T-cell (primary cell): Measurements from ENCODE around the gene GATAD2A. TPM values are rescaled to one million over a fixed set of nuclear protein-coding genes. Genes with fewer than 3 reads are reported as not detected.

Experiments
- ATAC-seq, 4 experiments: fragments of 200-7000 bp in 3 of 4; fragments of 150-1000 bp in 1 of 4; cut with Tn5 transposase; replicated peaks in 1 of 4; 1 replicate in 3 of 4; 2 replicates in 1 of 4; pipeline ENCODE4 v1.10.0; 2021; ENCODE audit warnings: moderate library complexity in 3 of 4, mild to moderate bottlenecking in 2 of 4, moderate number of reproducible peaks in 1 of 4
- CTCF ChIA-PET, 2 donors: fragments of 300-600 bp; sonication (Branson Sonifier 250); formaldehyde crosslinking; loops; one replicate each; lab custom pipeline; 2022; ENCODE audit warnings: antibody characterized with exemption in 2 of 2; lab: Charles Lee
- POLR2A ChIA-PET, 2 donors: fragments of 300-600 bp; sonication (Branson Sonifier 250); formaldehyde crosslinking; loops; one replicate each; lab custom pipeline; 2022; ENCODE audit warnings: antibody characterized with exemption in 2 of 2; lab: Charles Lee
- DNase-seq, 35 experiments: peaks; one replicate each; pipeline versions ENCODE4 v3.0.0 to v3.0.0-alpha.2; 2013 to 2023
- H3K27ac ChIP-seq: one replicate; pipeline ENCODE4 v1.5.1; 2013; ENCODE audit warnings: low read length
- H3K27me3 ChIP-seq, 2 experiments: replicated peaks in 1 of 2; 1 replicate in 1 of 2; 2 replicates in 1 of 2; pipeline versions ENCODE4 v1.6.1 to v1.7.0; 2013; ENCODE audit warnings: low read length in 1 of 2, mixed read lengths in 1 of 2; ENCODE audit not compliant: control insufficient read depth in 2 of 2, insufficient read depth in 2 of 2; ENCODE audit errors: extremely low read depth in 1 of 2
- H3K36me3 ChIP-seq, 2 donors: 1 replicate in 1 of 2; 2 replicates in 1 of 2; pipeline versions ENCODE4 v1.6.1 to v1.7.0; 2013; ENCODE audit warnings: low read length in 1 of 2; ENCODE audit not compliant: control insufficient read depth in 2 of 2, insufficient read depth in 1 of 2; ENCODE audit errors: extremely low read depth in 1 of 2
- H3K4me1 ChIP-seq, 2 experiments: 1 replicate in 1 of 2; 2 replicates in 1 of 2; pipeline versions ENCODE4 v1.6.1 to v1.7.0; 2013; ENCODE audit warnings: low read length in 2 of 2, mixed read lengths in 1 of 2; ENCODE audit not compliant: insufficient read depth in 2 of 2, control insufficient read depth in 1 of 2; ENCODE audit errors: extremely low read depth in 1 of 2
- H3K4me3 ChIP-seq, 2 donors: 1 replicate in 1 of 2; 2 replicates in 1 of 2; pipeline versions ENCODE4 v1.5.1 to v1.7.0; 2013; ENCODE audit warnings: mild to moderate bottlenecking in 2 of 2, low read length in 1 of 2, moderate library complexity in 1 of 2; ENCODE audit not compliant: control insufficient read depth in 1 of 2; ENCODE audit errors: extremely low read depth in 1 of 2
- H3K9me3 ChIP-seq: 2 replicates; pipeline ENCODE4 v1.7.0; 2013
- H3K27ac Mint-ChIP-seq, 2 donors: one replicate each; pipeline ENCODE4 v1.8.0; 2020 to 2021; ENCODE audit warnings: mild to moderate bottlenecking in 2 of 2, mixed read lengths in 2 of 2
- H3K27me3 Mint-ChIP-seq, 2 donors: one replicate each; pipeline ENCODE4 v1.8.0; 2021 to 2022; ENCODE audit warnings: mixed read lengths in 2 of 2
- H3K36me3 Mint-ChIP-seq: one replicate; pipeline ENCODE4 v1.8.0; 2021; ENCODE audit warnings: mixed read lengths
- H3K4me1 Mint-ChIP-seq, 3 donors: one replicate each; pipeline ENCODE4 v1.8.0; 2020 to 2022; ENCODE audit warnings: mixed read lengths in 3 of 3, mild to moderate bottlenecking in 1 of 3
- H3K4me3 Mint-ChIP-seq, 3 donors: one replicate each; pipeline ENCODE4 v1.8.0; 2020 to 2022; ENCODE audit warnings: mild to moderate bottlenecking in 3 of 3, mixed read lengths in 3 of 3, moderate library complexity in 3 of 3
- H3K9me3 Mint-ChIP-seq, 3 donors: one replicate each; pipeline ENCODE4 v1.8.0; 2020 to 2022; ENCODE audit warnings: mixed read lengths in 3 of 3
- WGBS: methylation state at CpG from one replicate; pipeline ENCODE4 v1.1.5; 2013; ENCODE audit warnings: missing lambda C conversion rate; ENCODE audit not compliant: insufficient coverage; 5-methylcytosine and 5-hydroxymethylcytosine counted together
- total RNA-seq, 35 experiments: library from RNA in 6 of 35; stranded (reverse) in 6 of 35; fragments of 120-200 nt in 1 of 35; gene quantifications; one replicate each; pipeline versions ENCODE4 v1.2.1 to v1.2.4 and lab custom pipeline; 2013 to 2026

The GATAD2A gene
- total RNA-seq, 5 donors from 2014 or later (not counting 1 experiment from before 2014, with no cell fraction given): 114 to 144 (median 133) TPM

- Histone ChIP-seq H3K27ac (peak overlapping the region; percentile 98), H3K36me3 (peaks cover 0 to 26% of the 10 kb centered on the region in 2 donors), H3K9me3 (no peaks in the 10 kb centered on the region), H3K4me3 (no peak overlapping the region), H3K27me3 (no peaks in the 10 kb centered on the region), H3K4me1 (peaks cover 32 to 80% of the 10 kb centered on the region in 2 experiments)
- no peak for DNase-seq
- Mint-ChIP-seq H3K27me3 (no peaks in the 10 kb centered on the region), H3K4me3 (peak overlapping the region in 1 of 3 donors; percentile 79), H3K27ac (peak overlapping the region; percentile 95 to 99), H3K36me3 (peaks cover 8% of the 10 kb centered on the region), H3K4me1 (peaks cover 60 to 72% (median 66%) of the 10 kb centered on the region in 3 donors), H3K9me3 (no peaks in the 10 kb centered on the region)
- 86% methylated on average over 12 of the region's 15 CpGs for WGBS
- ChIA-PET CTCF (interaction anchor here in 1 of 2 donors (0.6 kb wide), 1 partner anchor 125 kb away, joined by 4 read pairs; no protein-coding TSS in a partner anchor), POLR2A (no interaction called here)
- ATAC-seq: no peak
Observed at GRCh38 chr19:19486343-19487076, 81.0 kb downstream of the GATAD2A start.

- H3K4me3 ChIP-seq: no peak overlapping the region
- H3K4me1 ChIP-seq: peaks cover 32 to 75% of the 10 kb centered on the region in 2 experiments
- DNase-seq (no peak), ATAC-seq (no peak)
- H3K27ac Mint-ChIP-seq: peak overlapping the region; percentile 95 to 99
- H3K9me3 ChIP-seq: no peaks in the 10 kb centered on the region
- H3K4me3 Mint-ChIP-seq: peak overlapping the region in 1 of 3 donors; percentile 79
- H3K36me3 Mint-ChIP-seq: peaks cover 8% of the 10 kb centered on the region
- H3K27me3 Mint-ChIP-seq: no peaks in the 10 kb centered on the region
- H3K9me3 Mint-ChIP-seq: no peaks in the 10 kb centered on the region
- ChIA-PET POLR2A (interaction anchor here in 1 of 2 donors (0.6 kb wide), 1 partner anchor 156 kb away, joined by 4 read pairs; the partner anchor contains the start of gene GMIP), CTCF (interaction anchor here (0.5 to 4.4 kb wide), 5 partner anchors 102 to 126 kb away, joined by 3 to 64 read pairs (median 4); no protein-coding TSS in a partner anchor)
- WGBS: 90% methylated on average over 8 of the region's 9 CpGs
- peaks cover 60 to 70% (median 64%) of the 10 kb centered on the region in 3 donors for H3K4me1 Mint-ChIP-seq
- H3K36me3 ChIP-seq: peaks cover 0 to 31% of the 10 kb centered on the region in 2 donors
- H3K27ac ChIP-seq: peak overlapping the region; percentile 98
- no peaks in the 10 kb centered on the region for H3K27me3 ChIP-seq
Observed at GRCh38 chr19:19487077-19487949, 81.8 kb downstream of the GATAD2A start.

GRCh38 chr19:19487950-19488874 is 82.7 kb downstream of the GATAD2A start:
- Histone ChIP-seq H3K9me3 (no peaks in the 10 kb centered on the region), H3K27me3 (no peaks in the 10 kb centered on the region), H3K4me1 (peaks cover 32 to 71% of the 10 kb centered on the region in 2 experiments), H3K4me3 (peak overlapping the region; percentile 26 to 44), H3K27ac (peak overlapping the region; percentile 98), H3K36me3 (peaks cover 3 to 34% of the 10 kb centered on the region in 2 donors)
- WGBS: 95% methylated on average over 12 of the region's 20 CpGs
- ChIA-PET POLR2A (interaction anchor here (0.6 to 2.4 kb wide), 4 partner anchors 36 to 156 kb away, joined by 3 to 8 read pairs (median 4); partner anchors contain the start of gene GMIP (in 1 of the 2)), CTCF (interaction anchor here (0.5 to 4.4 kb wide), 10 partner anchors 81 to 163 kb away, joined by 3 to 64 read pairs (median 4); partner anchors contain the start of gene GATAD2A (in 1 of the 2))
- Mint-ChIP-seq H3K27ac (peak overlapping the region; percentile 95 to 99), H3K9me3 (no peaks in the 10 kb centered on the region), H3K4me3 (peak overlapping the region; percentile 54 to 79 (median 64)), H3K27me3 (no peaks in the 10 kb centered on the region), H3K36me3 (peaks cover 2% of the 10 kb centered on the region), H3K4me1 (peaks cover 58 to 63% (median 60%) of the 10 kb centered on the region in 3 donors)
- no peak for DNase-seq
- no peak for ATAC-seq

GRCh38 chr19:19488875-19489690 is 83.6 kb downstream of the GATAD2A start:
- no peaks in the 10 kb centered on the region for H3K9me3 ChIP-seq
- peaks cover 3% of the 10 kb centered on the region for H3K36me3 Mint-ChIP-seq
- H3K27me3 Mint-ChIP-seq: no peaks in the 10 kb centered on the region
- H3K27ac Mint-ChIP-seq: peak overlapping the region; percentile 95 to 99
- peaks cover 32 to 70% of the 10 kb centered on the region in 2 experiments for H3K4me1 ChIP-seq
- peak; percentile 75 to 97 (median 94) for DNase-seq
- no peaks in the 10 kb centered on the region for H3K9me3 Mint-ChIP-seq
- peak overlapping the region; percentile 26 to 44 for H3K4me3 ChIP-seq
- peak overlapping the region; percentile 54 to 79 (median 64) for H3K4me3 Mint-ChIP-seq
- H3K27ac ChIP-seq: peak overlapping the region; percentile 98
- ChIA-PET POLR2A (interaction anchor here in 1 of 2 donors (0.5 to 2.4 kb wide), 4 partner anchors 36 to 549 kb away, joined by 3 to 8 read pairs (median 4); no protein-coding TSS in a partner anchor), CTCF (interaction anchor here (0.6 to 4.4 kb wide), 13 partner anchors 30 to 333 kb away, joined by 3 to 64 read pairs (median 8); partner anchors contain the start of genes GATAD2A (in 1 of the 2) and ZNF506 (in 1 of the 2))
- no peaks in the 10 kb centered on the region for H3K27me3 ChIP-seq
- ATAC-seq: peak; percentile 85 to 90 (median 88)
- 0% methylated on average over 3 of the region's 14 CpGs for whole genome bisulfite sequencing
- peaks cover 53 to 60% (median 58%) of the 10 kb centered on the region in 3 donors for H3K4me1 Mint-ChIP-seq
- peaks cover 7 to 36% of the 10 kb centered on the region in 2 donors for H3K36me3 ChIP-seq

GRCh38 chr19:19489804-19490204 is 84.3 kb downstream of the GATAD2A start:
- H3K27ac Mint-ChIP-seq: peak overlapping the region; percentile 95 to 99
- CTCF ChIA-PET: interaction anchor here (0.5 to 4.4 kb wide), 14 partner anchors 30 to 421 kb away, joined by 3 to 64 read pairs (median 5); partner anchors contain the start of gene GATAD2A (in 1 of the 2)
- H3K27me3 Mint-ChIP-seq: no peaks in the 10 kb centered on the region
- Histone ChIP-seq H3K9me3 (no peaks in the 10 kb centered on the region), H3K4me3 (peak overlapping the region in 1 of 2 donors; percentile 0), H3K4me1 (peaks cover 32 to 70% of the 10 kb centered on the region in 2 experiments), H3K27me3 (no peaks in the 10 kb centered on the region), H3K27ac (peak overlapping the region; percentile 98), H3K36me3 (peaks cover 10 to 43% of the 10 kb centered on the region in 2 donors)
- ATAC-seq (peak; percentile 3 to 41 (median 12)), DNase-seq (peak in 6 of 35 experiments; percentile 8 to 42 (median 22))
- peak overlapping the region in 2 of 3 donors; percentile 64 to 79 for H3K4me3 Mint-ChIP-seq
- peaks cover 9% of the 10 kb centered on the region for H3K36me3 Mint-ChIP-seq
- WGBS: 78% methylated on average over 9 of the region's 9 CpGs
- H3K9me3 Mint-ChIP-seq: no peaks in the 10 kb centered on the region
- POLR2A ChIA-PET: interaction anchor here (0.5 to 2.4 kb wide), 3 partner anchors 125 to 549 kb away, joined by 3 to 8 read pairs (median 3); no protein-coding TSS in a partner anchor
- peaks cover 52 to 59% (median 53%) of the 10 kb centered on the region in 3 donors for H3K4me1 Mint-ChIP-seq
